ENCODE results near the gene FRMD5. TPM values are rescaled to one million over a fixed set of nuclear protein-coding genes. Genes with fewer than 3 reads are reported as not detected.

The FRMD5 gene
- total RNA-seq (2022; extraction: Qiagen RNA extraction; ENCODE audit: low read depth) = 3.9 to 5.6 TPM (median 4.2 TPM) in 5 replicates

GRCh38 chr15:44195151-44195740 lies at the start of gene FRMD5:
Gene FRMD5, minus strand, starts transcription at chr15:44195271.

GRCh38 chr15:43826508-43827341 lies 368.3 kb downstream of the FRMD5 start, which contains the start of gene WDR76:
Gene WDR76, plus strand, starts transcription at chr15:43827002. Its CDS starts 31 bp downstream, at chr15:43827033.

GRCh38 chr15:43824302-43825246 lies 370.5 kb downstream of the FRMD5 start, which contains the start of gene MFAP1:
Gene MFAP1, minus strand, starts transcription at chr15:43824690. Its CDS starts 121 bp downstream, at chr15:43824569.

Other genes starting within 250 kb of the FRMD5 start
- 25.8 to 36.2 TPM (median 30.6 TPM) in 5 replicates for gene GOLM2, start 93.4 kb upstream of the FRMD5 start, total RNA-seq (2022; extraction: Qiagen RNA extraction; ENCODE audit: low read depth)
- gene CTDSPL2, start 232.4 kb upstream of the FRMD5 start, total RNA-seq (2022; extraction: Qiagen RNA extraction; ENCODE audit: low read depth) = 11.9 to 32.3 TPM (median 17.7 TPM) in 5 replicates

Measured in A549 treated with DMSO at 1 μM for 4 hours (cell line).